GM21825 (cell line): ENCODE results near the gene DPH7.
"Not testable (repeated sequence)": the region's sequence is repeated elsewhere in the genome, so short reads cannot be mapped to it uniquely, and the experiment has no call there.

Experiments used
- ATAC-seq: cut with Tn5 transposase; IDR thresholded peaks from one replicate; pipeline ENCODE4 v1.9.1; 2021; ENCODE audit warnings: mild to moderate bottlenecking, moderate library complexity; ENCODE audit not compliant: unreplicated experiment

The DPH7 gene

DNA sequence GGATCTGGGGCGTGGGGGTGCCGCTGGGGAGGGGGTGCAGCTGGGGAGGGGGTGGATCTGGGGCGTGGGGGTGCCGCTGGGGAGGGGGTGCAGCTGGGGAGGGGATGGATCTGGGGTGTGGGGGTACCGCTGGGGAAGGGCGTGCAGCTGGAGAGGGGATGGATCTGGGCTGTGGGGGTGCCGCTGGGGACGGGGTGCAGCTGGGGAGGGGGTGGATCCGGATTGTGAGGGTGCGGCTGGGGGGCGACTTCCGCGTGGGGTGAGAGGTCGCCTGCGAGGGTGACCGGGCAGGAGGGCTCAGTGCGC lies 27.8 kb downstream of the DPH7 start:
- not testable (repeated sequence) for ATAC-seq

DNA sequence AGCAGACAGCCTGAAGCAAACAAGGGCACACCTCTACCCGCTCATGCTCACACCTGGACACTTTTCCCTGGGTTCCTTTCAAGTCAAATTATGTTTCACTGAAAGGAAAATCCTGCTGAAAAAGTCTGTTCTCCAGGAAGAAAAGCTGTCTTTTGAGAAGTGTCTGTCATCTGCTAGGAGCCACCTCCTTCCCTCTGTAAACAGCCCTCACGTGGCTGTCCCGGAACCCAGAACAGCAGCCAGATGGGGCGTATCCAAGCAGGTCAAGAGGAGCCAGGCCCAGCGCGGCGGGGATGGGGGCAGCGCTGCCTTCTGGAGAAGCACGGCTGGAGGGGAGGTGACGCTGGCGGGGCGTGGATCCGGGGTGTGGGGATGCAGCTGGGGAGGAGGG lies 28.5 kb downstream of the DPH7 start, which contains the start of gene PNPLA7:
Gene PNPLA7, minus strand, starts transcription at position 172 of the 391 bp plus-strand sequence. CDS start 205 bp downstream, outside the sequence.
- no peak for ATAC-seq

DNA sequence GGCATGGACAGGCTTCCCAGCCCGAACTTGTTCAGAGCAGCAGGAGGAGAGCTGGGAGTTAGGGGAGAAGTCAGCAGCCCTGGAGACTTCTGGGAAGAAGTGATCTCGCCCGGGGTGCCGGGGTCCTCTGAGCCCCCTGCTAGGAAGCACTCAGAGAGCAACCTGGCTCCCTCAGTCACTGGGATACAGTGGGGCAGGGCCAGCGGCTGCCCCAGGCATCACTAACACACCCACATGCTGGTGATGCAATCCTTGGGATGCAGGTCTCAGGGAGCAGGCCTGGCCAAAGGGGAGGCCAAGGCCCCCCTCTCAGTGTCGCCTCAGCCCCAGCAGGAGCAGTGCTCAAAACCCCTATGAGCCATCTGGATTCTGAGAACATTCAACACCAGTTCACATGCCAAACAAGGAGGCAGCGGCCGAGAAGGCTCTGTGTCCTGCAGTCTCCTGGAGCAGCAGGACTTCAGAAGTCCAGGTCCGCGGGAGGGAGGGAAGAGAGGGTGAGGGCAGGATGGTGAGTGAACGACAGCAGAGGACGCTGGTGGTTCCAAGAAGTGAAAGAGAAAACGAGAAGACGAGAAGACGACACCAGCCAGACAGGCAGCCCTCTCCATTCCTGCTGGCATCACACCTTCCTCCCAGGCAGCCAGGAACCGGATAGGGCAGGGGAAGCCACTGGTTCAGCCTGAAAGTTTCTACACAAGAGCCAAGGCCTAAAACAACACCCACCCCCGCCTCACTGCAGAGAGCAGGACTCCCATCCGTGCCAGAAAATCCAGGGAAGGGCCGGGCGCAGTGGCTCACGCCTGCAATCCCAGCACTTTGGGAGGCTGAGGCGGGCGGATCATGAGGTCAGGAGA lies 30.8 kb downstream of the DPH7 start:
- no peak for ATAC-seq

- no peak for ATAC-seq
These were observed 33.6 kb downstream of the DPH7 start for GRCh38 chr9:137545123-137545522.

- ATAC-seq: no peak
These were observed 34.5 kb downstream of the DPH7 start for GRCh38 chr9:137544176-137544760.

- no peak for ATAC-seq
These were observed 35.3 kb downstream of the DPH7 start for GRCh38 chr9:137543237-137543963.

GRCh38 chr9:137542486-137542885 lies 36.2 kb downstream of the DPH7 start:
- no peak for ATAC-seq

DNA sequence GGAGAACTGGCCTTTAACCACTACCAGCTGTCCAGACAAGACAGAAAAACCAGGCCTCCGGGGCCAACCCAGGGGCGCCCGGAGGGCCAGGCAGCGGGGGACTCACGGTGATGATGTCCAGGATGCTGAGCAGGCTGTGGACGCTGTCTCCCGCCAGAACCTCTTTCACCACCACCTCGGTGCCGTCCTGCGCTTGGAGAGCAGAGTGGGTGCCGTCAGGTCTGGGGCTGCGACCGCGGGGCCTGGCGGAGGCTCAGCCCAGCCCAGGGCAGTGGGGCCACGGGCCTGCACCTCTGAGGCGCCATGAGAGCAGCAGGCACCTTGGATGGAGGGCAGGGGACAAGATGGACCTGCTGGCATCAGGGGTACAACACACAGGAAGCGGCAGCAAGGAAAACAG lies 38.2 kb downstream of the DPH7 start:
- ATAC-seq: no peak

- ATAC-seq: no peak
These were observed 40.7 kb downstream of the DPH7 start for GRCh38 chr9:137538058-137538457.

GRCh38 chr9:137536594-137537131 lies 42.1 kb downstream of the DPH7 start:
- not testable (repeated sequence) for ATAC-seq

DNA sequence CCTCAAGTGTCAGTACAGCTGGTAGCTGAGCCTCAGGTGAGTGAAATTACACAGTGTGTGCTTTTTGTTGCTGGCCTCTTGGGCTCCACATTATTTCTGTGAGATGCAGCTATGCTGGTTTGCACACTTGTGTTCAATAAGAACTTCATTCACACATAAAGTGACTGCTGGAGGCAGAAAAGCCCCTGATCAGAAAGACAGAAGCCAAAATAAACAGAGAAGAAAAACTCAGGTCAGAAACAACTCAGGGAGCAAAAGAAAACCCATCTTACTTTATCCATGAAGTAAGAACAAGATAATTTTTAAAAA lies 43.7 kb downstream of the DPH7 start:
- no peak for ATAC-seq

DNA sequence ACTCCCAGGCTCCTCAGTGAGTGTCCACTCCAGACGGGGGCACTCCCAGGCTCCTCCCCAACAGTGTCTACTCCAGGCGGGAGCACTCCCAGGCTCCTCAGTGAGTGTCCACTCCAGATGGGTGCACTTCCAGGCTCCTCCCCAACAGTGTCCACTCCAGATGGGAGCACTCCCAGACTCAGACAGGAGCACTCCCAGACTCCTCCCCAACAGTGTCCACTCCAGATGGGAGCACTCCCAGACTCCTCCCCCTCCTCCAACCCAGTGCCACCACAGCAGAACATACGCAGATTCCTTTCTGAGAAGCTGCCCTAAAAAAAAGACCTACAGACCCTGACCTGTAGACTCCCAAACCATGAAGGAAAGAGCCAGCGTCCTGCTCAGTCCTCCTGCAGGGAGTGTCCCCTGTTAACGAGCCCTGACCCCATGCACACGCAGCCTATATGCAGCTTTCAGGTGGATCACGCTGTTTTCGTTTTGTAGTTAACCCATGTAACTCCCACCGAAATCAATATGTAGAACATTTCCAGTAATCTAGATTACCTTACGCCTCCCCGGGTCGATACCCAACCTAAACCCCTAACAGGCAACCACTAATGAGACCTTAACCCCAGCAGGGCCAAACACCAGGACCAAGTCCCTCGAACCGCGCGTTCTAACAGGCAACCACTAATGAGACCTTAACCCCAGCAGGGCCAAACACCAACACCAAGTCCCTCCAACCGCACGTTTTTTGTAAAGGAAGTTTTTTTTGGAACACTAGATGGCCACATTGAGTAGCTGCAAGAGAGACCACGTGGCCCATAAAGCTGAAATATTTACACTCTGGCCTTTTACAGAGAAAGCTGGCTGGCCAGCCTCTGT lies 44.2 kb downstream of the DPH7 start:
- ATAC-seq: no peak

GRCh38 chr9:137532891-137533468 lies 45.7 kb downstream of the DPH7 start:
- ATAC-seq: not testable (repeated sequence)

GRCh38 chr9:137531099-137531765 lies 47.5 kb downstream of the DPH7 start:
- no peak for ATAC-seq

DNA sequence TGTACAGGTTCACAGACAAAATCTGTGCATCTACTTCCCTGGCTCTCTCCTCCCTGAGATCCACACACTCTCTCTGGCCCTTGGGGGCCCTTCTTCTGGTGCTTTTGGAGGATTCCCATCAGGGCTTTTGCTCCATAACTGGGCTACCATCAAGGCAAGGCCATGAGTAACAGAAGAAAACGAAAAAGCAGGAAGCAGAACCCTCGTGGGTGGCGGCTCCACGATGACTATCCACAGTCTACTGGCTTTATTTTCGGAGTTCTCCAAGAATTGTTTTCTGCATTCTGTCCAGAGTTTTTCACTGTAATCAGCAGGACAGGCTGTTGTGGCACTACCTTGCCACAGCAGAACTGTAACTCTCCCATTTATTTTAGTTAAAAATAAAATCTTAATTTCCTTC lies 48.4 kb downstream of the DPH7 start:
- ATAC-seq: no peak

- ATAC-seq: no peak
These were observed 53.8 kb downstream of the DPH7 start for GRCh38 chr9:137524981-137525317.

DNA sequence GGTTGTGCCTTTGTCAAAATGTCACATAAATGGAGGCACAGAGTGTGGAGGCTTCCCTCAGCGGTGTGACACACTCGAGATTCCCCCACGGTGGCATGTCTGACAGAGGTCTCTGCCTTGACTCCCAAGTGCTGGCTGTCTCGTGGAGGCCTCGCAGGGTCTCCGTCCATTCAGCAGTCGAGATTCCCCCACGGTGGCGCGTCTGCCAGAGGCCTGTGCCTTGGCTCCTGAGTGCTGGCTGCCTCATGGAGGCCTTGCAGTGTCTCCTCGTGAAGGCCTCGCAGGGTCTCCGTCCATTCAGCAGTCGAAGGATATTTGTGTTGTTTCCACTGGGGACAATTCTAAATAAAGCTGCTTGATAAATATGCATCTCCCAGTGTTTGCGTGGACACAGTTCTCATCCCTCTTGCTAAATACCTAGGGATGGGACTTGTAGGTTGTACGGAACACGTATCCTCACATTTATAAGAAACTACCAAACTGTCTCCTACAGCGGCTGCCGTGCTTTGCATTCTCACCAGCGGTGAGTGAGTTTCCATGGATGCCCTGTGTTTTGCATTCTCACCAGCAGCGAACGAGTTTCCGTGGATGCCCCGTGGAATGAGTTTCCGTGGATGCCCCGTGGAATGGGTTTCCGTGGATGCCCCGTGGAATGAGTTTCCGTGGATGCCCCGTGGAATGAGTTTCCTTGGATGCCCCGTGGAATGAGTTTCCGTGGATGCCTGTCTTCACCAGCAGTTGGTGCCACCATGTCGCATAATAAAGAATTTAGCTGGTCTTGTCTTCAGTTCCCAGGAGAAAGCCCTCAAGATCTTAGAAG lies 54.4 kb downstream of the DPH7 start:
- ATAC-seq: no peak

- no peak for ATAC-seq
These were observed 55.8 kb downstream of the DPH7 start for GRCh38 chr9:137522746-137523455.
